Measurements from ENCODE around the gene SPATA3. TPM values are rescaled to one million over a fixed set of nuclear protein-coding genes. Genes with fewer than 3 reads are reported as not detected.

SPATA3 gene
- total RNA-seq, 1 donor from 2014 or later = not detected

DNA sequence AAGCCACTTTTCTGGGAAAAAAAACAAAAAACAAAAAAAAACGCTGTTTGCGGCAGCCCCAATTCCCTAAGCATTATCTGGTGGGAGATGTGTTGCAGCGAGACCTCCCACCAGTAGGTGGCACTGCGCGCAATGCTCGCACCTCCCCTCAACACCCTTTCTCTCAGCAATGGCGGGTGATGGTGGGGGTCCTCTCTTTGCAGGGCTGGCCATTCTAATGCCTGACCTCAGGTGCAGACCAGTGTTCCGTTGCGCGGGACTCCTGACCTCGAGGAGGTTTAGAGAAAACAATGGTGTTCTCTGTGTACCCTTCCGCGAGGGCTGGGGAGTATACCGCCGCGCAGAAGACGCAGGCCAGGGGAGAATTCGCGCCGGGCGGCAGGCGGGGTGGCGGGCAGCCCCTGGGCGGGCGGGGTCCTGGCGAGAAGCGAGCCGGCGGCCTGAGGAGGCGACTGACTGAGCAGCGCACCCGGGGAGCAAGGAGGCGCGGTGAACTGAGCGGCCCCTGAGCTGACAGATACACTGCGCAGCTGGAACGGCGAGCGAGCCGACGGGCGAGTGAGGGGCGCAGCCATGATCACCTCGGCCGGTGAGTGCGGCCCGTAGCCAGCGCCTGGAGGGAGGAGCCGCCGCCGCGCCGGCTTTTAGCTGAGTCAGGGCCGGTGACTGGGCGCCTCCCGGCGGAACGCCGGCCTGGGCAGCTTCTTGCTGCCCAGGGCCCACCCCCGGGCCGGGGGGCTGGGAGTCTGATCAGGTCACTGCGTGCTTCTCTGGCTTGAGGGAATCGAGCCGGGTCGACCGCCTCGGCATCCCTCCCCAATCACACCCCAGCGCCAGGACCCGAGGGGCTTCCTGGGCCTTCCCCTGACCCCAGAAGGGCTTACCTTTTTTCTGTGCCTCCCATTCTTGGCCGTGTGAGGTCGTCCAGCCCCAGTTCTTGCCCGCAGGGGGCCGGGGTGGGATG lies 60.8 kb downstream of the SPATA3 start, which contains the start of gene PSMD1:
Gene PSMD1 (plus strand): TSS at position 415 of the 964 bp plus-strand sequence. CDS start 159 bp downstream, at position 574.
- peaks cover 20% of the 10 kb centered on the region for H3K4me1 ChIP-seq (ENCODE audit: insufficient read depth, low read length)
- no peak for TF ChIP-seq EZH2 (IDR thresholded peaks at IDR 0.05; ENCODE audit: insufficient read depth, low read length)
- TF ChIP-seq, protein P1, sequence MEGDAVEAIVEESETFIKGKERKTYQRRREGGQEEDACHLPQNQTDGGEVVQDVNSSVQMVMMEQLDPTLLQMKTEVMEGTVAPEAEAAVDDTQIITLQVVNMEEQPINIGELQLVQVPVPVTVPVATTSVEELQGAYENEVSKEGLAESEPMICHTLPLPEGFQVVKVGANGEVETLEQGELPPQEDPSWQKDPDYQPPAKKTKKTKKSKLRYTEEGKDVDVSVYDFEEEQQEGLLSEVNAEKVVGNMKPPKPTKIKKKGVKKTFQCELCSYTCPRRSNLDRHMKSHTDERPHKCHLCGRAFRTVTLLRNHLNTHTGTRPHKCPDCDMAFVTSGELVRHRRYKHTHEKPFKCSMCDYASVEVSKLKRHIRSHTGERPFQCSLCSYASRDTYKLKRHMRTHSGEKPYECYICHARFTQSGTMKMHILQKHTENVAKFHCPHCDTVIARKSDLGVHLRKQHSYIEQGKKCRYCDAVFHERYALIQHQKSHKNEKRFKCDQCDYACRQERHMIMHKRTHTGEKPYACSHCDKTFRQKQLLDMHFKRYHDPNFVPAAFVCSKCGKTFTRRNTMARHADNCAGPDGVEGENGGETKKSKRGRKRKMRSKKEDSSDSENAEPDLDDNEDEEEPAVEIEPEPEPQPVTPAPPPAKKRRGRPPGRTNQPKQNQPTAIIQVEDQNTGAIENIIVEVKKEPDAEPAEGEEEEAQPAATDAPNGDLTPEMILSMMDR (IDR thresholded peaks at IDR 0.05; ENCODE audit: insufficient read depth, low read depth, low read length) = peak; percentile 98
- Mint-ChIP-seq H3K9me3 (ENCODE audit: unreplicated experiment) (no peaks in the 10 kb centered on the region), H3K36me3 (ENCODE audit: low read depth, unreplicated experiment) (peaks cover 1% of the 10 kb centered on the region), H3K27ac (ENCODE audit: unreplicated experiment) (peak within 1 kb of the TSS; percentile 100), H3K4me1 (ENCODE audit: low read depth, unreplicated experiment) (peaks cover 26% of the 10 kb centered on the region), H3K4me3 (ENCODE audit: unreplicated experiment) (peak within 1 kb of the TSS; percentile 96), H3K27me3 (ENCODE audit: low read depth, unreplicated experiment) (peaks cover 11% of the 10 kb centered on the region)
- H3K4me2 ChIP-seq (ENCODE audit: low read length) = peak within 1 kb of the TSS; percentile 98
- FAIRE-seq (peak; percentile 86), DNase-seq (ENCODE audit: low read depth) (peak; percentile 81)
- peak within 1 kb of the TSS; percentile 96 for H2AFZ ChIP-seq (ENCODE audit: low read depth, low read length)
- H3K27me3 ChIP-seq (ENCODE audit: insufficient read depth, low read length) = no peaks in the 10 kb centered on the region
- peak within 1 kb of the TSS; percentile 98 for H3K27ac ChIP-seq (ENCODE audit: low read depth, low read length)
- peak within 1 kb of the TSS; percentile 100 for H3K9ac ChIP-seq (ENCODE audit: low read length)
- peak within 1 kb of the TSS; percentile 95 for H3K4me3 ChIP-seq (ENCODE audit: insufficient read depth, low read depth, low read length)
- peaks cover 44% of the 10 kb centered on the region for H4K20me1 ChIP-seq (ENCODE audit: insufficient read depth, low read length)
- no peaks in the 10 kb centered on the region for H3K9me3 ChIP-seq (ENCODE audit: insufficient read depth, low read depth, low read length)
- peaks cover 5% of the 10 kb centered on the region for H3K36me3 ChIP-seq (ENCODE audit: insufficient read depth, low read length)
- H3K79me2 ChIP-seq (ENCODE audit: insufficient read depth, low read length) = peaks cover 52% of the 10 kb centered on the region

DNA sequence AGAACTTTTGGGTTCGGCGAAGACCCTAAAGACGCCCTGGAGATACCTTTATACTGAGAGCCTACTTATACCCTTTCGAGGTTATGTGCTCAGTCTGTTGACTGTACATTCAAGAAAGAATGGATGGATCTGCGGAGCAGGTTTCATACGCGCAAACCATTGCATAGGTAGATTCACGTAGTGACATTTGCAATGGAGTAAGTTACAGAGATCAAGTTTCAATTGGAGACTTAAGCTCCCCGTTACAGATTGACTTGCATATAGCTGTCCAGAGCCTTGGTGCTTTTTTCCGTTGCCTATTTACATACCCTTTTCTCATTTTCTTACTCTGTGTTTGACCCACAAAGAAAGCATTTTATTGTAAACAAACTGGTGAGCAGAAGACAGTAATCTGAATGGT lies 61.7 kb downstream of the SPATA3 start:
- FAIRE-seq = no peak
- Mint-ChIP-seq H3K4me1 (ENCODE audit: low read depth, unreplicated experiment) (peaks cover 26% of the 10 kb centered on the region), H3K9me3 (ENCODE audit: unreplicated experiment) (no peaks in the 10 kb centered on the region)

More for the DNA sequence above, 61.7 kb downstream of the SPATA3 start:
- H3K27ac Mint-ChIP-seq (ENCODE audit: unreplicated experiment) = peak overlapping the region; percentile 92
- Histone ChIP-seq H3K4me2 (ENCODE audit: low read length) (peak overlapping the region; percentile 98), H4K20me1 (ENCODE audit: insufficient read depth, low read length) (peaks cover 46% of the 10 kb centered on the region), H2AFZ (ENCODE audit: low read depth, low read length) (no peak overlapping the region), H3K79me2 (ENCODE audit: insufficient read depth, low read length) (peaks cover 61% of the 10 kb centered on the region), H3K9ac (ENCODE audit: low read length) (peak overlapping the region; percentile 100), H3K9me3 (ENCODE audit: insufficient read depth, low read depth, low read length) (no peaks in the 10 kb centered on the region), H3K4me3 (ENCODE audit: insufficient read depth, low read depth, low read length) (peak overlapping the region; percentile 95), H3K36me3 (ENCODE audit: insufficient read depth, low read length) (peaks cover 14% of the 10 kb centered on the region), H3K4me1 (ENCODE audit: insufficient read depth, low read length) (peaks cover 17% of the 10 kb centered on the region), H3K27ac (ENCODE audit: low read depth, low read length) (peak overlapping the region; percentile 98), H3K27me3 (ENCODE audit: insufficient read depth, low read length) (no peaks in the 10 kb centered on the region)
- H3K4me3 Mint-ChIP-seq (ENCODE audit: unreplicated experiment) = peak overlapping the region; percentile 96
- peaks cover 8% of the 10 kb centered on the region for H3K27me3 Mint-ChIP-seq (ENCODE audit: low read depth, unreplicated experiment)
- H3K36me3 Mint-ChIP-seq (ENCODE audit: low read depth, unreplicated experiment) = peaks cover 5% of the 10 kb centered on the region
- TF ChIP-seq, protein P1 (IDR thresholded peaks at IDR 0.05; ENCODE audit: insufficient read depth, low read depth, low read length) = no peak
- no peak for TF ChIP-seq EZH2 (IDR thresholded peaks at IDR 0.05; ENCODE audit: insufficient read depth, low read length)
- DNase-seq (ENCODE audit: low read depth) = peak; percentile 27

Other genes starting within 250 kb of the SPATA3 start
- gene ITM2C, start 131.2 kb upstream of the SPATA3 start, total RNA-seq = 458 and 582 TPM in 2 replicates
- gene GPR55, start 70.9 kb upstream of the SPATA3 start, total RNA-seq = 0.12 TPM in 1 of 2 replicates, not detected in the other
- gene C2orf72, start 41.4 kb downstream of the SPATA3 start, total RNA-seq = 0.84 and 1.0 TPM in 2 replicates
- 149 and 151 TPM in 2 replicates for gene PSMD1, start 60.7 kb downstream of the SPATA3 start, total RNA-seq
- 0.27 TPM in 1 of 2 replicates, not detected in the other for gene HTR2B, start 128.9 kb downstream of the SPATA3 start, total RNA-seq
- 42.7 and 52.4 TPM in 2 replicates for gene ARMC9, start 202.5 kb downstream of the SPATA3 start, total RNA-seq

Data from astrocyte (in vitro differentiated cells and primary cell).